Testis (tissue), 3 donors: ENCODE data around the gene EID1. TPM values are rescaled to one million over a fixed set of nuclear protein-coding genes. Genes with fewer than 3 reads are reported as not detected.
A peak's percentile ranks its signal among the peaks of the same experiment; 100 is the strongest.
"Not testable (repeated sequence)": the region's sequence is repeated elsewhere in the genome, so short reads cannot be mapped to it uniquely, and the experiment has no call there.

Experiments used
- DNase-seq: peaks from one replicate; pipeline ENCODE4 v3.0.0-alpha.2; 2019
- H3K27ac ChIP-seq, 2 donors: fragments of 200-600 bp; sonication (generic); one replicate each; pipeline ENCODE4 v1.5.1; 2019
- H3K27me3 ChIP-seq: fragments of 200-600 bp; sonication (generic); one replicate; pipeline ENCODE4 v1.5.1; 2019
- H3K36me3 ChIP-seq: fragments of 200-600 bp; sonication (generic); one replicate; pipeline ENCODE4 v1.5.1; 2017; ENCODE audit warnings: low read depth; ENCODE audit errors: missing control alignments
- H3K4me1 ChIP-seq: fragments of 200-600 bp; sonication (generic); one replicate; pipeline ENCODE4 v1.5.1; 2019
- H3K4me3 ChIP-seq, 2 donors: fragments of 200-600 bp; sonication (generic); one replicate each; pipeline ENCODE4 v1.5.1; 2017 to 2019
- H3K9me3 ChIP-seq: fragments of 200-600 bp; sonication (generic); one replicate; pipeline ENCODE4 v1.5.1; 2017
- POLR2A ChIP-seq: fragments of 450-650 bp; IDR thresholded peaks from one replicate; pipeline ENCODE4 v1.6.1; 2017; ENCODE audit warnings: antibody characterized with exemption, mild to moderate bottlenecking, moderate library complexity
- WGBS, 2 donors: methylation state at CpG; one replicate each; pipeline ENCODE4 v1.1.5; 2018; 5-methylcytosine and 5-hydroxymethylcytosine counted together
- intact Hi-C: fragments of 100-400 bp; cut with DNase I; formaldehyde crosslinking; loops from one replicate; pipeline ENCODE4 v1.15.1; 2023; ENCODE audit warnings: low total_unique reads
- polyA plus RNA-seq: library from polyadenylated mRNA; stranded (reverse); fragments of 350-450 nt; fragmentation: Illumina TruSeq; extraction: RNeasy Lipid Tissue Mini Kit (QIAGEN cat#74804); gene quantifications from one replicate; pipeline ENCODE4 v1.2.3, GENCODE V29; 2014; ENCODE audit warnings: low read depth, low replicate concordance; ENCODE audit not compliant: insufficient read depth
- total RNA-seq, 2 donors: library from RNA; depleted of rRNA; stranded (reverse); fragments of >200 nt; gene quantifications; one replicate each; pipeline ENCODE4 v1.2.3, GENCODE V29; 2016
- TF ChIP-seq, protein P1 (sequence below), 3 experiments: fragments of 450-650 bp in 2 of 3; fragments of 200-600 bp in 1 of 3; sonication (generic) in 1 of 3; IDR thresholded peaks; one replicate each; pipeline ENCODE4 v1.5.1; 2016 to 2019; ENCODE audit warnings: antibody characterized with exemption in 3 of 3, mild to moderate bottlenecking in 2 of 3, moderate library complexity in 1 of 3

The EID1 gene
- total and polyA plus RNA-seq, 3 donors from 2014 or later, result 84.1 to 229 (median 164) TPM

DNA sequence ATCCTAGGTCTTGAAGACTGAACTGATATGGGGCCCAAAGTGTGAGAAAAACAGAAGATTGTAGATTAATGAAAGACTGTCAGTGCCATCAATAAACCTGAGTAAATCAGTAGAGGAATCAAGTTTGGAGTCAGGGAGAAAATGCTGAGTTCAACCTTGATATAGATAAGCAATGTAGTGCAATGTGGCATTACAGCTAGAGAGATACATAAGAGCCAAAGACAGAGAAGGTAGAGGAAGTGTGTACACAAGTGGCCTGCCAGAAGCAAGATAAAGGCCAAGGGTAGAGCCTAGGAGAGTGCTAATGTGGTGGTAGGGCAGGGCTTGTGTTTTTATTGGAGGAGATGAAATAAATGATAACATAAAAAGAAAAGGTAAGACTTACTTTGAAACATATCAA, 26.0 kb upstream of the EID1 start:
- no peak for DNase-seq
- TF ChIP-seq POLR2A, result no peak
- TF ChIP-seq, protein P1, sequence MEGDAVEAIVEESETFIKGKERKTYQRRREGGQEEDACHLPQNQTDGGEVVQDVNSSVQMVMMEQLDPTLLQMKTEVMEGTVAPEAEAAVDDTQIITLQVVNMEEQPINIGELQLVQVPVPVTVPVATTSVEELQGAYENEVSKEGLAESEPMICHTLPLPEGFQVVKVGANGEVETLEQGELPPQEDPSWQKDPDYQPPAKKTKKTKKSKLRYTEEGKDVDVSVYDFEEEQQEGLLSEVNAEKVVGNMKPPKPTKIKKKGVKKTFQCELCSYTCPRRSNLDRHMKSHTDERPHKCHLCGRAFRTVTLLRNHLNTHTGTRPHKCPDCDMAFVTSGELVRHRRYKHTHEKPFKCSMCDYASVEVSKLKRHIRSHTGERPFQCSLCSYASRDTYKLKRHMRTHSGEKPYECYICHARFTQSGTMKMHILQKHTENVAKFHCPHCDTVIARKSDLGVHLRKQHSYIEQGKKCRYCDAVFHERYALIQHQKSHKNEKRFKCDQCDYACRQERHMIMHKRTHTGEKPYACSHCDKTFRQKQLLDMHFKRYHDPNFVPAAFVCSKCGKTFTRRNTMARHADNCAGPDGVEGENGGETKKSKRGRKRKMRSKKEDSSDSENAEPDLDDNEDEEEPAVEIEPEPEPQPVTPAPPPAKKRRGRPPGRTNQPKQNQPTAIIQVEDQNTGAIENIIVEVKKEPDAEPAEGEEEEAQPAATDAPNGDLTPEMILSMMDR (IDR thresholded peaks at IDR 0.05), result no peak
- Histone ChIP-seq H3K4me1 (peaks cover 9% of the 10 kb centered on the region), H3K27ac (no peak overlapping the region), H3K36me3 (no peaks in the 10 kb centered on the region), H3K27me3 (no peaks in the 10 kb centered on the region), H3K9me3 (no peaks in the 10 kb centered on the region), H3K4me3 (no peak overlapping the region)
- intact Hi-C loops, result no loop called here

GRCh38 chr15:48854434-48854833, 23.5 kb upstream of the EID1 start:
- H3K27ac ChIP-seq, H3K4me3 ChIP-seq, H3K9me3 ChIP-seq, H3K36me3 ChIP-seq, H3K27me3 ChIP-seq, DNase-seq, H3K4me1 ChIP-seq, intact Hi-C loops: not testable (repeated sequence)
- WGBS, 2 donors, result 95% methylated on average over 3 of the region's 3 CpGs

DNA sequence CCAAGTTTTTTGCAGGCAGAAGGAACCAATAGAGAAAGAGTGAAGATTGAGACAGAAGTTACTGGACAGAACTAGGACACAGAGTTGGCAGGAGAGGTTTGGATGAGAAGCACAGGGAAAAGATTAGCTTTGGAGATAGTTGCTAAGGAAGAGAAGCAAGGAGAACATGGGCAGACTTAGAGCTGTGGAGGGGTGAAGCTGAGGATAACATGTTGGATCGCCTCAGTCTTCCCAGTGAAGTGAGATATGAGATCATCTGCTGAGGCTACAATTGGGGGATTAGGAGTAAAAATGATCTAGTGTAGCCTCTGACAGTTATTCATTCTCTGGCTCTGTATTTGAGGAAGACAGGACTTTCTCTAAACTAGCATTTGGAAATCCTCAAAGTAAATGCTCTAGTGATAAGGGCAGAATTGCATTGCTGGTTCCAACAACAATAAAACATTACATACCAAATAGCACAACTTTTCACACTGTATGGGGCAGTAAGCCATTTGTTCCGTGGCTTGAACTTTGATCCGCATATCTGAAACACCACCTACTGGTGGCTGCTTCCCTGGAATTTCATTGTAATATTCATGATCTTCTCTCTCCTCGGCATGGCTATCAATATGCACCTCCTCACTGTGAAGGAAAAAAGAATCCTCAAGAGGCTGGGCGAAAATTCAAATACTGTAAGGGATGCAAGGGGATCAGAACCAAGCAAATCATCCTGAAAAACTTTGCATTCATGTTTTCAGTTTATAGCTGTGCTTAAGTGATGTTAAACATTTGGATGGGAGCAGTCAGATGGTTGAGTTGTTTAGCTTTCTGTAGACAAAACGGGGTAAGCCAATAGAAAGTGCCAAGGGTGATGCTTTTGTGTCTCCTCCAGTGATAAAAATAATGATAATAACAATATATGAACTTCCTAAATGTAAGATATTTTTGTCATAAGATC, 22.2 kb upstream of the EID1 start:
- H3K36me3 ChIP-seq, result no peaks in the 10 kb centered on the region
- no peaks in the 10 kb centered on the region for H3K9me3 ChIP-seq
- H3K27ac ChIP-seq, result no peak overlapping the region
- H3K4me1 ChIP-seq, result peaks cover 9% of the 10 kb centered on the region
- WGBS, 2 donors, result 35 to 40% methylated on average over 6 of the region's 6 CpGs
- peak; percentile 25 for DNase-seq
- no peak overlapping the region for H3K4me3 ChIP-seq
- intact Hi-C loops, result no loop called here
- H3K27me3 ChIP-seq, result no peaks in the 10 kb centered on the region
- TF ChIP-seq, protein P1 (IDR thresholded peaks at IDR 0.05), result peak in 2 of 3 experiments; percentile 37 to 46
- TF ChIP-seq POLR2A, result no peak

GRCh38 chr15:48856942-48857341, 21.0 kb upstream of the EID1 start:
- peaks cover 9% of the 10 kb centered on the region for H3K4me1 ChIP-seq
- H3K27me3 ChIP-seq, result no peaks in the 10 kb centered on the region
- H3K9me3 ChIP-seq, result no peaks in the 10 kb centered on the region
- WGBS, 2 donors, result 63 to 65% methylated on average over 2 of the region's 2 CpGs
- intact Hi-C loops, result no loop called here
- DNase-seq, result no peak
- H3K4me3 ChIP-seq, result no peak overlapping the region
- no peaks in the 10 kb centered on the region for H3K36me3 ChIP-seq
- H3K27ac ChIP-seq, result no peak overlapping the region
- TF ChIP-seq, protein P1 (IDR thresholded peaks at IDR 0.05), result no peak
- no peak for TF ChIP-seq POLR2A

GRCh38 chr15:48858401-48858800, 19.5 kb upstream of the EID1 start:
- TF ChIP-seq POLR2A, result no peak
- TF ChIP-seq, protein P1 (IDR thresholded peaks at IDR 0.05), result no peak
- intact Hi-C loops, result no loop called here
- DNase-seq, result no peak
- Histone ChIP-seq H3K27ac (no peak overlapping the region), H3K4me3 (no peak overlapping the region), H3K4me1 (peaks cover 9% of the 10 kb centered on the region), H3K36me3 (no peaks in the 10 kb centered on the region), H3K27me3 (no peaks in the 10 kb centered on the region), H3K9me3 (no peaks in the 10 kb centered on the region)
- WGBS, 2 donors, result 71 to 83% methylated on average over 2 of the region's 2 CpGs
